HG02970 (cell line): ENCODE results near the gene SBF2.
"Not testable (repeated sequence)": the region's sequence is repeated elsewhere in the genome, so short reads cannot be mapped to it uniquely, and the experiment has no call there.

Experiments used
- ATAC-seq: cut with Tn5 transposase; IDR thresholded peaks from one replicate; pipeline ENCODE4 v1.9.1; 2021; ENCODE audit warnings: mild to moderate bottlenecking, moderate library complexity, moderate number of reproducible peaks; ENCODE audit not compliant: unreplicated experiment, low FRiP score

Gene SBF2

GRCh38 chr11:10208131-10208575, 85.9 kb downstream of the SBF2 start:
- no peak for ATAC-seq

GRCh38 chr11:10205928-10206327, 88.1 kb downstream of the SBF2 start:
- ATAC-seq, result no peak

- no peak for ATAC-seq
Observed at GRCh38 chr11:10204021-10204420, 90.0 kb downstream of the SBF2 start.

- ATAC-seq, result no peak
Observed at GRCh38 chr11:10201343-10201742, 92.7 kb downstream of the SBF2 start.

GRCh38 chr11:10197091-10197490, 96.9 kb downstream of the SBF2 start:
- no peak for ATAC-seq

GRCh38 chr11:10192036-10192435, 102.0 kb downstream of the SBF2 start:
- ATAC-seq, result no peak

- ATAC-seq, result no peak
Observed at GRCh38 chr11:10181811-10182210, 112.2 kb downstream of the SBF2 start.

- ATAC-seq, result no peak
Observed at GRCh38 chr11:10164621-10165020, 129.4 kb downstream of the SBF2 start.

- no peak for ATAC-seq
Observed at GRCh38 chr11:10162222-10162621, 131.8 kb downstream of the SBF2 start.

GRCh38 chr11:10160350-10160749, 133.7 kb downstream of the SBF2 start:
- no peak for ATAC-seq

GRCh38 chr11:10158461-10158860, 135.6 kb downstream of the SBF2 start:
- ATAC-seq, result no peak

- no peak for ATAC-seq
Observed at GRCh38 chr11:10155793-10156490, 138.1 kb downstream of the SBF2 start.

- no peak for ATAC-seq
Observed at GRCh38 chr11:10150800-10151199, 143.2 kb downstream of the SBF2 start.

- no peak for ATAC-seq
Observed at GRCh38 chr11:10149553-10149952, 144.5 kb downstream of the SBF2 start.

GRCh38 chr11:10147195-10147594, 146.8 kb downstream of the SBF2 start:
- no peak for ATAC-seq

GRCh38 chr11:10144954-10145353, 149.1 kb downstream of the SBF2 start:
- ATAC-seq, result no peak

GRCh38 chr11:10139656-10140055, 154.4 kb downstream of the SBF2 start:
- ATAC-seq, result no peak

- no peak for ATAC-seq
Observed at GRCh38 chr11:10139143-10139542, 154.9 kb downstream of the SBF2 start.

- no peak for ATAC-seq
Observed at GRCh38 chr11:10134975-10135481, 159.0 kb downstream of the SBF2 start.

- ATAC-seq, result not testable (repeated sequence)
Observed at GRCh38 chr11:10134226-10134625, 159.8 kb downstream of the SBF2 start.

GRCh38 chr11:10133251-10133650, 160.8 kb downstream of the SBF2 start:
- ATAC-seq, result not testable (repeated sequence)

- ATAC-seq, result no peak
Observed at GRCh38 chr11:10130875-10131274, 163.1 kb downstream of the SBF2 start.
